ENCODE data around the gene PLEKHA7.

Gene PLEKHA7

DNA sequence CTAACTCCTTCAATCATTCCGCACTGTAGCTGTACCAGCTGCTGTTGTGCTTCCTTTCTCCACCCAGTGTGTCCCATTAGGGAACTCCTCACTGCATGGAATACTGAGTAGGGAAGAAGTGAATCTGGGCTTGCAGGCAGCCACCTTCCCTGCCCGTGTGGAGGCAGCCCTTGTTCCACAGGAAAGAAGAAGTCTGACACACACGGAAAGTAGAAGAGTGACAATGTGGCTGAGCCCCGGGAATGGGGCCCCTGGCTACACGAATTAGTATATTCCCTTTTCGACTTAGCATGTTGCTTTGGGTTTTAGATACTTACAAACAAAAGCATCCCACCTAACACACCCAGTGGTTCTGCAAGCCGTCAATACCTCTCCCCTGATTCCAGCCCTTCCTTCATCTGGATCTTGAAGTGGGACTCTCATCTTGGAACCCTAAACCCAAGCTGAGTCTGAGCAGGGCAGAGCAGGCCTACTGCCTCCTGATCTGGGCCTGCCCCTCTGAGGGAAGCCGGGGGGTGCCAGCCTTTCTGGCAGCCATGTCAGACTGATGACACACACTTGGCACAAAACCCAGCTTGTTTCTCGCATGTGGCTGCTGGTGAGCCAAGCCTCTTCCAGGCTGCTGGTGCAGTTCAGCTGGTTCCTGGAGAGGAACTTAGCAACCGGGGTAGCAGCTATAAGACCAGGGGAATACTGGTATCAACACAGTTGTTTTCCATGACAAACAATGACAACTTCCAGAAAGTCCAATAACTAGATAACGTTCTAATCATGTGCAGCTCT is 204.1 kb downstream of the PLEKHA7 start:
- DNase-seq (ENCODE audit: low spot score), result peak; percentile 53

DNA sequence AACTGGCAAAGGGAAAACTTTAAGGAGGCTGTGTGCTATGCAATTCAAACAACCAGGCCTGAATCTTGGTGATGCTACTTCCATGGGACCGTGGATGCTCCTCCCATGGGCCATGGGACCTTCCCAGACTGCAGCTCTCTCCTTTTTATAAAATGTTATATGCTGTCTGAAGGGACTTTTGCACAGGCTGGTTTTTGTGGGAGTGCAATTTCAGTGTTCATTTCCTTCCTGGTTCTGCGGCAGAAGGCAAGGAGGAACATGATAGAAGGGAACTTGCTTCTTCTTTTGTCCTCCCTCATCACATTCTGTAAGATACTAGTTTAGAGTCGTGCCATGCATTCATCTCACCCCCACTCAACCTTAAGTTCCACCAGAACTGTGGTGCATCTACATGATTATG is 206.9 kb downstream of the PLEKHA7 start:
- DNase-seq (ENCODE audit: low spot score), result no peak

DNA sequence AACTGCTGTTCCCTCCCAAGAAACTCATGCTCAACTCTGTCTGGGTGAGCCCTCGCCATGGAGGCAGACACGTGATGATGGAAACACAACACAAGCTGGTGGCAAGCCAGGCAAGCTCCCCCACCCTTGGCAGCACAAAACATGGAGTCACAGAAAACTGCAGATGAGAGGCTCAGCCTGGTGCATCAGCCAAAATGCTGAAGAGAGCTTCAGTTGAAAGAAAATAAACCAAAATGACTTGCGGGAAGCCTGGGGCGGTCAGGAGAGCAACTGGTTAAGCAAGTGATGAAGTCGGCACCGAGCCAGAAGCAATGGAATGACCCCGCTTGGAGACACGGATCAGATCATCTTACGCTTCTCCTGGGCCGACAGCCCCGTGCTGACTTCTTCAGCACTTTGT is 207.4 kb downstream of the PLEKHA7 start:
- DNase-seq (ENCODE audit: low spot score), result peak; percentile 39

DNA sequence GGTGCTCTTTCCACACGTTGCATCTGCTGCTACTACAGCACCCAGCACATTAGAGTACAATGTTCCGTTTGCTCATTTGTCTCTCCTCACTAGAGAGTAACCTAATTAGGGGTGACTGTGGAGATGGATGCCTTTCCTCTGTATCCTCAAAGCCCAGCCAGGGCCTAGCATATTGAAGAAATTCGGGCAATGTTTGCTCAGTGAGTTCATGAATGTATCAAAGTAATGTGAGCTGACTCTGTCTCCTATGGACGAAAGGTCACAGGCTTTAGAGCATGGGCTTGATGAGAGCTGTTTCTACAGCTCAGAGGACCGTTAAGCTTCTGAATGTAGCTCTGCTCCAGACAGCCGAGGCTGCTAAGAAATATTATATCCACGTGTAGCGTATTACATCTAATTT is 208.3 kb downstream of the PLEKHA7 start:
- DNase-seq (ENCODE audit: low spot score), result no peak

DNA sequence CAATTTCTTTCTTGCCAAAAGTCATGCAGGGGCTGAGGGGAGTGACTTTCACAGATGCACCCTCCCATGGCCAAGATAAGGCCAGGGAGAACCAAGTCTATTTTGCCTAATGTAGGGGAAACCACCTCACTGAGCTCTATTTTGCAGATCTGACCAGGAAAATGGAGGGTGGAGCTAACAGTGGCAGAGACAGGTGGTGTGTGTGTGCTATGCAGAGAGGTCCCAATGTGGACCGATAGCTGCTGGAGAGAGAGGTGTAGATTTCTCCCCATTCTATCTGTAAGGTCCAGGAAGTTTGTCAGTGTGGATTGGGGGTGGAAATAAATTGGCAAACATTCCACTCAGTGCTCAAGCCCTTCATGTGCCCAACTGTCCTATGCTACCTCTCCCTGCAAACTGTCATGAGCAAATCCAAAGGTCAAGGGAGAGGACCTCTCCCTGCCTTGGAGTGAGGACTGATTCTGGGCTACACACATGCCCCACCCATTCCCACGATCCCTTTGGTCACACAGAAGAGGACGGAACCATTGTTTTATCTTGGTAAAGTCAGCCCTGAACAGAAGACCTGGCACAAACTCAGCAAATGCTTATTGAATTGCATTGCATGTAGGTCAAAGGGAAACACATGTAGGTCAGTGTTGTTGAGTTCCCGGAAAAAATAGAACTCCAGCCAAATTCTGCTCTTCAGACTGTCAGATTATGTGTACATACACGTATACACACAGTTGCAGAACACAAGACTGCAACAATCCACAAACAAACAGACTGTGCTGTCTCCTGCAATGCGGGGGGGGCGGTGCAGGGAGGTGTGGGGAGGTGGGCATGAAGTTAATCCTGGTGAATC is 209.9 kb downstream of the PLEKHA7 start:
- no peak for DNase-seq (ENCODE audit: low spot score)

DNA sequence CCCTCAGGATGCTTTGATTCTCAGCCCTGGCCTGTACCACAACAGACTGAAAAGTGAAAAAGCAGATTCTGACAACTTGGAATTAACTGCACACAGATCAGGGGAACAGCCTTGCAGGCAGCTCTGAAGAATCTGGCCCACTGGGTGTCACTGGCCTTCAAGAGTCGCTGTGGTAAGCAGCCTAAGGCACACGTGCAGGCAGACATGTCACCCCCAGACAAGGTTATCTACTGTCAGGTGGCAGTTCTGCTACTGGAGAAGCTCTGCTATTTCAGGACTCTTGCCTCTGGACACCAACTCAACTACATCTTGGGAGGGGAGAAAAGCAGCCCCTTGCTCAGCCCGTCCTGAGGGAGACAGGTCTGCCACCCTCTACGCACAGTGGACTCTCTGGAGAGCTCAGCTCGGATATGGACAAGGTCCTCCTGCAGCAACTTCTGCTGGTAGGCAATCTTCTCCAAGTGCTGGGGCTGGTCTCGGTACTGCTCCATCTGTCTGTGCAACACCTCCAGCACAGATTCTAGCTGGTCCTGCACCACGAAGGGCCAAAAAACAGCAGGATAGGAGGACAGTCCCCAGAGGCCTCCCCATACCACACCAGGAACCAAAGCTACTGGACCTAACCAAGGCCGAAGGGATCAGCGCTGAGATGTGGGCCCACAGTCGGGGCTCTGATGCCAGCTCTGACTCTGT is 212.8 kb downstream of the PLEKHA7 start:
- no peak for DNase-seq (ENCODE audit: low spot score)

DNA sequence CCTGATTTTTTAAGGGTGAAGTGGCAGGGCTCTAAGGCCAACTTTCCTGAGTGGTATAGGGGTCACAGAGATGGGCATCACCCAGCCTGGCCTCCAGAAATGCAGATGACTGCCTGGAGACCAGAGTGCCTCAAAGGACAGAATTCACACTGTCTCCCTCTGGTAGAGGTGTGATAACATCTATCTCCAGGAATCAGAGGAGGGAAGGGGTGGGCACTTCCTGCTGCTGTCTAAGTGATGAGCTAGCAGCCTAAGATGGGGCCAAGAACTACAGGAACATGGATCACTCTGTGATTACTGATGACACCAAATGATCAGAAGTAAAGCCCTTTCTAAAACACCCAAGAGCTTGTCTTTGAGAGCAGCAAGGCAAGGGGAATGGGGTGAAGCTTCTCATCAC is 213.8 kb downstream of the PLEKHA7 start:
- DNase-seq (ENCODE audit: low spot score), result no peak

DNA sequence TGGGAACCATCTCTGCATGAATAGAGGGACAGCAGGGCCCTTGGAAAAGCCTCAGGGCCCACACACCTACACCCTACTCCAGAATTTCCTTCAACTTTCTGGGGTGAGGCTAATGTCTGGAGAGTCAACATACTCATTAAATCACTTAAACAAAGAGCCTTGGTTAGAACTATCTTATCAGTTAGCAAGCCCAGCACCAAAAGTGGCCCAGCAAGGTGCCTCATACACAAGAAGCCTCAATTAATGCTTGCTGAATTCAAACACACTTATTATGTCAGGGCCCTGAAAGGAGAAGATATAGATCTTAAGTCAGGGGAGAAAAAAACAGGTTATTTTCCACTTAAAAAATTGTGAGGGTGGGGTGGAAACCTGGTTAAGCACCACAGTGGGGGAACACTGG is 214.3 kb downstream of the PLEKHA7 start:
- no peak for DNase-seq (ENCODE audit: low spot score)

DNA sequence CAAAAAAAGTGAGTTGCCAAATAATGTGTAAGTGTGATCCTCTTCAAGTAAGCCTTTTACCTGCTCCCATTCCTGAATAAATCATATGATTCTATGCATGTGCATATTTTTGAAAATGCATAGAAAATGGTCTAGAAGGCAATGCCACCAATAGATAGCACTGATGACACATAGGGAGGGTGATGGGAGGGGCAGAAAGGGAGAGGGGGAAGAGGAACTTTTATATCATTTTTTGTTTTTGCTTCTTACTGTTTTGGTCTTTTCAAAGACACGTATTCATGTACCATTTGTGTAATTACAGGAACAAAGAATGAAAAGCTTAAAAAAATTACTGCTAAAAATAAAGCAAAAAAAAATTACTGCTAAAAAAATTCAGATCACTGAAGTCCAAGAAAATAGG is 215.0 kb downstream of the PLEKHA7 start:
- no peak for DNase-seq (ENCODE audit: low spot score)

DNA sequence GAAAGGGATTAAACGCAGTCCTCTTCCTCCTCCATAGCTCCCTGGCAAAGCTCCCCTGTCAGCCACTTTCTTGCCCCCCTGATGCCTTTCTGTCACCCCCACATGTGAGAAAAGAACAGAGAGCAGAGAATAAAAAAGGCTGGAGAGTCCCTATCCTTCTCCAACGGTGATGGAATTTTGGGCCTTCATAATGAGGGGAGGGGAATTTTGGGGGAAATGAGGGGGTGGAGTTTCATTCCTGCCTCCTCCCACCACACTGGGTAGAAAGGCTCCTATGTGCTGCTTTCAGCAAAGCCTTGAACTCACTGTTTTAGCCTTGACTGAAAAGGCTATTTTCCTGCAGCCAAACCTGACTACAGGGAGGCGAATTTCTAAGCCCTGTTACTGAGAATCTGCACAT is 216.4 kb downstream of the PLEKHA7 start:
- DNase-seq (ENCODE audit: low spot score), result no peak

DNA sequence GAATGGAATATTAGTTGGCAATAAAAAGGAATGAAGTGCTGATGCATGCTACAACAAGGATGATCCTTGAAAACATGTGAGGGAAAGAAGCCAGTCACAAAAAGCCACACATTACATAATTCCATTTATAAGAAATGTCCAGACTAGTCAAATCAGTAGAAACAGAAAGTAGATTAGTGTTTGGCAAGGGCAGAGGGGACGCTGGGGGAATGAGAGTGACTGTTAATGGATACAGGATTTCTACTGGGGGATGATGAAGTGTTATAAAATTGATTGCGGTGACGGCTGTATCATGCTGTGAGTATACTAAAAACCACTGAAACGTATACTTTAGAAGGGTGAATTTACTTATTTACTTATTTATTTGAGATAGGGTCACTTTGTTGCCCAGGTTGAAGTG is 217.9 kb downstream of the PLEKHA7 start:
- DNase-seq (ENCODE audit: low spot score), result no peak

DNA sequence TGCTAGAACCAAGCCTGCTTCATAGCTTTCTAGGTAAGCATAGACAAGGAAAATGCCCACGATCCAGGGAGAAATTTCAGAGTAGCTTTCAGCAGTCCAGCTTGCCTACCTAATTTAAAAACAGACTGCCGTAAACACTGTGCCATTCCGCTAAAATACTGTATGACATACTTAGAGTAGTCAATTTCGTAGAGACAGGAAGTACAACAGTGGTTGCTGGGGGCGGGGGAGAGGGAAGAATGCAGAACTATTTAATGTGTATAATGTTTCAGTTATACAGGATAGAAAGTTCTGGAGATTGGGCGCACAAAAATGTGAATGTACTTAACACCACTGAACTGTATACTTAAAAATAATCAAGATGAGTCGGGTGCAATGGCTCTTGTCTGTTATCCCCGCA is 219.1 kb downstream of the PLEKHA7 start:
- DNase-seq (ENCODE audit: low spot score), result no peak

DNA sequence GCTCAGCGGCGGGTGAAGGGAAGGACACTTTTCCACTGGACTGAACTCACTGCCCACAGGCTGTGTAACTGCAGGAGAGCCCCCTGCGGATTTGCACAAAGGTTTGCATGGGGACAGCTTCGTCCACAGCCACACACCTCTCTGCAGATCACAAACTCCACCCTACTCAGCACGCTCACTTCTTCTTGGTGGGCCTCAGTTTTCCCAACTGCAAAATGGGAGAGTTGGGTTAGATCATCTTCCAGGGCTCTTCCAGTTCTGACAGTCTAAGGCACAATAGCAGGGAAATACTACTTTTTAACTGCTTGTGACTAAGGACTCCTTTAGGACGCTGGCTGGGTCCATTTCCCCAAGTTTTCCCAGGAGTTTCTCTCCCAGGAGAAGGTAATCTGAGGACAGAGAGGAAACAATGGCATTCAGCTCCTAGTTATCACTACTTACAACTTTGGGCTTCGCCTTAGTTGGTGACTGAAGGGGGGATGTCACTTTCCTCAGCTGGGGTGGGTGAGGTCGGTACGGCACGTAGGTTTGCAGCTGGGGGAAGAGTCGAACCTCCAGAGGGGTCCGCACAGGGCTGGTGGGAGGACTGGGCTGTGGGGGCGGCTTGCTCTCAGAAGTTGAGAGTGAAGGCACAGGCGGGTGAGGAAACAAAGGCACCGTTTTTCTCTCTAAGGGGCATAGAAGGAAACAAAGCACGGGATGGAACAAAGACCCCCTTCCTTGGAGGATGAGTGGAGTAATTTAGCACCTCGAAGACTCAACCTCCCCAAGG is 220.0 kb downstream of the PLEKHA7 start:
- no peak for DNase-seq (ENCODE audit: low spot score)

DNA sequence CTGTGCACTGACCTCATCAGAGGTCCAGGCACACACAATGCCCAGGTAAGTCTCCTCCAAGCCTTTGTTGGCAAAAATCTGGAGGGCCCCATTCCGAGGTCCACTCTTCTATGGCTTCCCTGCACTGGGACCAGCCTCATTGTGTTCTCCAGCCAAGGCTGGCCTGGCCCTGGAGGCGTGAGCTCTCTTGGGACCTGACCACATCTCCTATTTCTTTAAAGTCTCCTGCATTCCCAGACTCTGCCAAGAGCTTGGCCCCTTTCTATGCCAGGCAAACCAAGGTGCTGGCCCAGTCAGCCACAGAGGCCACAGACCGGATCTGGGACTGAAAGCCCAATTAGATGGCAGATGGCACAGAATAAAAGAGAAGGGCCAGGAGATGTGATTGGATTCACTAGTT is 220.7 kb downstream of the PLEKHA7 start:
- DNase-seq (ENCODE audit: low spot score), result no peak

DNA sequence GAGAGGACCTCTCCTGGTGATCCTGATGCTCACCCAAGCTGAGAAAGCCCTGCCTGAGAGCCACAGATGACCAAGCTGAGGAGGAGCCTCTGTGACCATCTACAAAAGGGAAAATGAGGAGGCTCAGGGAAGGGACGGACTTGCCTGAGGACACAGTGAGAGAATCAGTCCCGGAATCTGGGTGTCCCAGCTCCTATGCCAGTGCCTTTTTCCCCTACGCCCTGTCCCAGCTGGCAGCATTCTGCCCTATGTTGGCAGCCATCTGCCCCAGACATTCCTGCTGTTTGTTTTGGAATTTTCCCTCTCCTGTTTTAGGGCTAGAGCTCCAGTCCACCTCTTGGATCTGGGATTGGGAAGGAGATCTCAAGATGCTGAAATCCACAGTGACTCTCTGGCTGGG is 221.2 kb downstream of the PLEKHA7 start:
- no peak for DNase-seq (ENCODE audit: low spot score)

DNA sequence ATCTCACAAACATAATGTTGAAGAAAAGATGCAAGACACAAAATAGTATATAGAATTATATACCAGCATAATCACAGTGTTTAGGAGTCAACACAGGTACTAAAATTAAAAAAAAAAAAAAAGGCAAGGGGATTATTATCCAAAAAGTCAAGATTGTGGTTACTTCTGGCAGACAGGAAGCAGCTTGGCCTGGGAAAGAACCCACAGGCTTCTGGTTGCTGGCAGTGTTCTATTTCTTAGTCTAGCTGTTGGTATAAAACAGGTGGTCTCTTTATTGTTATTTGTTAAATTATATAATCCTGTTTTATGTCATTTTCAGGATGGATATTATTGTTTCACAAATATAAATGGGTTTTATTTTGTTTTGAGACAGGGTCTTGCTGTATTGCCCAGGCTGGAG is 221.8 kb downstream of the PLEKHA7 start:
- no peak for DNase-seq (ENCODE audit: low spot score)

DNA sequence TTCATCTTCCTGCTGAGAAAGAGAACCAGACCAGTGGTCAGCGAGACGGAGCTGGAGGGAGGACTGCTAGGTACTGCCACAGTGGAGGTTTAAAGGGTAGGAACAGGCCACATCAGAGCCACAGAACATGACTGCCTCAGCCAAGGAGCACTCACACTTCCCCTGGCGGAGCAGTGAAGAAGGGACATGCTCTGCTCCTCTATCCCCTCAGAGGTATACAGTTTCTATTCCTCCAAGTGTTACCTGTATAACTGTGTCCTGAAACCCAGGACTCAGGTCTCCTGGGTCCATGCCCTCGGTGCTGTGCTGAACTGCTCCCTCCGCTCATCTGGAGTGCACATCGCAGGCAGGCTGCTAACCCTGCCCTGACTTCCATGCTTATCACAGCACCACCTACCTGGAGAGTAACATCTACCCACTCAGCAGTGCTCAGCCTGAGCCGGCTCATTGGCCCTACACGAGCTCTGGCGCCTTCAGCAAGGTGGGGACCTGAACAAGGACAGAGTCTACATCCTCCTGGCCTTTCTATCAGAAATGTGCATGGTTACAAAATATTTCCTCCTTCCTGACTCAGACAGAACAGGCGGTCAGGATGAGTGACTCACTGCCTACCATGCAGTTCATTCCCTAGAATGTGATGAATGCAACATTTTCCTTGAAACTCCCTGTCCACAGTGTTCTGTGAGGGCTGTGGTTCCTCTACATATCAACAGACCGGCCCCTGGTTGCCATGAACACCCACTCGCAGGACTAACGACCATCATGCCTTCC is 222.8 kb downstream of the PLEKHA7 start:
- peak; percentile 84 for DNase-seq (ENCODE audit: low spot score)

DNA sequence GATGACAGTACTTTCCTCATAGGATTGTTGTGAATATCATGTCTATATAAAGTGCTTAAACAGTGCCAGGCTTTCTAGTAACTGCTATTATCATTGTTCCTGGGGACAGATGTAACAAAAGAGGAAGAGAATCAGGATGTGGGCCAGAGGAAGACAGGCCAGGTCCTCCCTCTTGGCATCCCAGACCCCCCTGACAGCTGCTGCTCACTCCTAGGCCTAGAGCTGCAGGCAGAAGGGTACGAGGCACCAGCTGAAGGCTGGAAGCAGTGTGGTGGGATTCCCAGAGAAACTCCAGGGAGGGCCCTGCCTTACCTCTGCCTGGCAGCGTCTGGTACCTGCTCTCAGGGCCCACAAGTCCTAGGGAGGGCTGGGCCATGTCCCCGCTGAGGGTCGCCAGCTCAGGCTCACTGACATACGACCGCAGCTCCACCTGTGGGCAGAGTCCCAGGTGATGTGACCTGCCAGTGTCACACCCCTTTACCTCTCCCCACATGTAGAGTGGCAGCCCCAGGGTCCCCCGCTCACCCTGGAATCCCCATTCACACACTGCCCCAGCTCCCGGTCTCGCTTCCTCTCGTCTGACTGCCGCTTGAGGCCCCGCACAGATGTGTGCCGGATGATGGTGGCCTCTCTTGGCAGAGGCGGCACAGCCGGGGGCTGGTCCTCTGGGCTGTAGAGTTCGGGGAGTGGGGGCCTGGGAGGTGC is 223.6 kb downstream of the PLEKHA7 start:
- no peak for DNase-seq (ENCODE audit: low spot score)

DNA sequence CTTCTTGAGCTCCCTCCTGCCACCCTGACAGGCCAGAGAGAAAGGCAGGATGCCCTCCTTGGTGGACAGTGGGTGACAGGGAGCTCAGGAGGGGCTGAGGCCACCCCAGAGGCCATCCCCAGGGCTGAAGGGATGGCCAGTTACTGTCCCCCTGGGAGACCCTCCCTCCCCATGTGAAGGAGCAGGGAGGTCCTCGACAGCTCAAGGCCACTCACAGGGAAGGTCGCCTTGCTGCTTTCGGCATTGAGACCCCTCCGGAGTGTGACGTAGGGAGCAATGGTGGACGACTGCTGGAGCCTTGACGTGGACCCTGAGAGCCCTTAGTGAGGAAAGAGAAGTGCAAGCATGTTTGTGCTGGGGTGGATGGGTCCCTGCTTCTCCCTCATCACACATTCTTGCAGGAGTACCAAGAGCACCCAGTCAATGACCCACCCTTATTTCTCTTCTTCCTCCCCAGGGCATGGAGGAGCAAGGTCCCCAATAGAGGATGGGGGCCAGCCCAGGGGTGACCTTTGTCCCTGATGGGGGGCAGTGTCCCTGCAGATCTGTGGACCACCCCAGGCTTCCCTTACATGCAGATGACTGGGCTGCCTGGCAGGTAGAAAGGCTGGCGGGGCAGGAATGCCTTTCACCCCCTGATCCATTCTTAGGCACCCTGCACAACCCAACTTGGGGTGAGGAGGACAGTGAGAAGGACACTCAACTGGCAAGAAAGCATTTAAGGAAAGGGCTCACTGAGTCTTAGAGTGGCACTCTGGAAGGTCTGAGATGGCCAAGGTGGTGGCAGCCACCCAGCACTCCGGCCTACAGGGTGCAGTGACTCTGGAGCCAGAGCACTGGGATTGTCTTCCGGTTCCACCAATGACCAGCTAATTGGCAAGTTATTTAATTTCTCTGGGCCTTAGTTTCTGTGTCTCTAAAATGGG is 224.4 kb downstream of the PLEKHA7 start:
- no peak for DNase-seq (ENCODE audit: low spot score)

DNA sequence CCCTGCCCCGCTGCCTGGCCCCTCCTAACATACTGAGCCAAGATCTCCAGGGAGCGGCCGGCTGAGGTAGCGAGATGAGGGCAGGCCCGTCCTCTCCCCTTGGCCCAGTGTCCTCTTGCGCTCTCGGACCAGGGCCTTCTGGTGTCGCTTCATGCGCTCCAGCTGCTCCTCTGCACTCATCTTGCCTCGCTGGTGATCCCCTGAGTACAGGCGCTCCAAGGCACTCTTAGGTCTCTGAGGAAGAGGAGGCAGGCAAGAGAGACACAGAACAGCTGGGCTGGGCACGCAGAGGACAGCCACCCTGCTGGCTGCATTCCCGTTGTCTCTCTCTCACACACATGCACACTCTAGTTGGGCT is 225.2 kb downstream of the PLEKHA7 start:
- DNase-seq (ENCODE audit: low spot score), result no peak

Measured in AG08396 (cell line).